Keratinocyte (primary cell): Measurements from ENCODE around the gene SF3B2. TPM values are rescaled to one million over a fixed set of nuclear protein-coding genes. Genes with fewer than 3 reads are reported as not detected.

ENCODE experiments used
- DNase-seq: peaks from one replicate; pipeline ENCODE4 v3.0.0-alpha.2; 2011; ENCODE audit warnings: low read depth, missing footprints, low spot score
- FAIRE-seq: peaks from 2 replicates; lab custom pipeline; 2011; peaks lifted over from hg19 to GRCh38; lab: Jason Lieb, UNC
- H2AFZ ChIP-seq: 2 replicates; pipeline ENCODE4 v1.6.0; 2012; ENCODE audit warnings: low read length, control low read depth, inconsistent platforms; ENCODE audit not compliant: control insufficient read depth
- H3K27ac ChIP-seq: 2 replicates; pipeline ENCODE4 v1.5.1; 2011; ENCODE audit warnings: low read length; ENCODE audit not compliant: control insufficient read depth, insufficient read depth
- H3K27me3 ChIP-seq: 3 replicates; pipeline ENCODE4 v1.6.0; 2011; ENCODE audit warnings: low read length; ENCODE audit not compliant: control insufficient read depth, insufficient read depth; ENCODE audit errors: extremely low read depth
- H3K36me3 ChIP-seq, 2 experiments: 2 replicates in 1 of 2; 3 replicates in 1 of 2; pipeline ENCODE4 v1.5.1; 2011; ENCODE audit warnings: low read length in 2 of 2, mild to moderate bottlenecking in 1 of 2; ENCODE audit not compliant: control insufficient read depth in 2 of 2, insufficient read depth in 2 of 2; ENCODE audit errors: extremely low read depth in 1 of 2
- H3K4me1 ChIP-seq: 3 replicates; pipeline ENCODE4 v1.5.1; 2011; ENCODE audit warnings: low read length; ENCODE audit not compliant: control insufficient read depth, insufficient read depth; ENCODE audit errors: extremely low read depth
- H3K4me2 ChIP-seq: 3 replicates; pipeline ENCODE4 v1.6.0; 2011; ENCODE audit warnings: low read depth, low read length; ENCODE audit not compliant: control insufficient read depth, insufficient read depth; ENCODE audit errors: extremely low read depth
- H3K4me3 ChIP-seq, 3 experiments: fragments of 200-600 bp in 1 of 3; sonication (generic) in 1 of 3; 2 replicates in 2 of 3; 3 replicates in 1 of 3; pipeline ENCODE4 v1.5.1; 2011 to 2016; ENCODE audit warnings: low read length in 3 of 3, mild to moderate bottlenecking in 3 of 3, control low read depth in 2 of 3, inconsistent platforms in 1 of 3, low read depth in 1 of 3, mixed read lengths in 1 of 3, mixed run types in 1 of 3, moderate library complexity in 1 of 3; ENCODE audit not compliant: control insufficient read depth in 2 of 3, insufficient read depth in 2 of 3; ENCODE audit errors: extremely low read depth in 1 of 3
- H3K79me2 ChIP-seq: 2 replicates; pipeline ENCODE4 v1.6.0; 2012; ENCODE audit warnings: low read length; ENCODE audit not compliant: control insufficient read depth, insufficient read depth
- H3K9ac ChIP-seq: 3 replicates; pipeline ENCODE4 v1.6.0; 2011; ENCODE audit warnings: low read length; ENCODE audit not compliant: control insufficient read depth, insufficient read depth; ENCODE audit errors: extremely low read depth
- H3K9me1 ChIP-seq: 3 replicates; pipeline ENCODE4 v1.6.0; 2011; ENCODE audit warnings: low read length; ENCODE audit not compliant: control insufficient read depth, insufficient read depth; ENCODE audit errors: extremely low read depth
- H3K9me3 ChIP-seq: 2 replicates; pipeline ENCODE4 v1.5.1; 2012; ENCODE audit warnings: low read depth, low read length; ENCODE audit not compliant: control insufficient read depth
- H4K20me1 ChIP-seq: 3 replicates; pipeline ENCODE4 v1.6.0; 2011; ENCODE audit warnings: low read length; ENCODE audit not compliant: control insufficient read depth, insufficient read depth; ENCODE audit errors: extremely low read depth
- CTCF ChIP-seq, 3 experiments: IDR thresholded peaks in 1 of 3; conservative IDR thresholded peaks in 1 of 3; optimal IDR thresholded peaks in 1 of 3; 2 replicates in 2 of 3; 3 replicates in 1 of 3; pipeline versions ENCODE3 to v1.5.1; 2011; ENCODE audit warnings: low read length in 3 of 3, mild to moderate bottlenecking in 3 of 3, moderate library complexity in 2 of 3, control low read depth in 1 of 3, inconsistent platforms in 1 of 3; ENCODE audit not compliant: insufficient read depth in 2 of 3; ENCODE audit errors: extremely low read depth in 1 of 3
- EZH2 ChIP-seq: IDR thresholded peaks from one replicate; pipeline ENCODE4 v1.6.1; 2012; ENCODE audit warnings: inconsistent platforms, mild to moderate bottlenecking, low read length, moderate library complexity
- dilution Hi-C: fragments of 300-500 bp; cut with MboI; formaldehyde crosslinking; loops from one replicate; pipeline ENCODE4 v1.7.0; 2020; ENCODE audit warnings: low sequenced_read_pairs; ENCODE audit not compliant: extremely low pct_ligation_motif_present
- polyA plus RNA-seq, 5 experiments: library from polyadenylated mRNA; depleted of rRNA in 3 of 5; stranded (reverse) in 3 of 5; stranded (forward) in 1 of 5; unstranded in 1 of 5; fragments of >200 nt; gene quantifications; 1 replicate in 1 of 5; 2 replicates in 3 of 5; 3 replicates in 1 of 5; pipeline versions ENCODE4 v1.2.1 to v1.2.3, GENCODE V29; 2011 to 2012; ENCODE audit warnings: missing spikeins in 2 of 5, low read depth in 1 of 5, low replicate concordance in 1 of 5

SF3B2 gene
- polyA plus RNA-seq, 1 donor (not counting 4 experiments of a cell fraction or from before 2014, with no cell fraction given) = 73.0 TPM

DNA sequence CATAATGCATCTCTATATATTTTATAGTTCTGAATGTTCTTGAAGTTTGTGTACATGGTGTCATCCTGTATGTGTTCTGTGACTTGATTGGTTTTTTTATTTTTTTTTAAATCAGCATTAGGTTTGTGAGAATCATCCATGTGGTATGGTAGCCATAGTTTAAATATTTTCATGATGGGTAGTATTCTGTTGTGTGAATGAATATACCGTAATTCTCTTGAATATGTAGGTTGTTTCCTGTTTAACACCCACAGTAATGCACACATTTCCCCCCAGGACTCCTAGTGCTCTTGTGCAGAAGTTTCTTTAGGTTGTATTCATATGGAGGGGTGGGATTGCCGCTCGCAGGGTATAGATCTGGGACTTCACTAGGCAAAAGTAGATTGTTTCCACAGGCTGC, 19.9 kb downstream of the SF3B2 start:
- dilution Hi-C loops = no loop called here
- DNase-seq = no peak
- Histone ChIP-seq H3K9me1 (peaks cover 4% of the 10 kb centered on the region), H3K4me2 (peak overlapping the region; percentile 97), H3K4me1 (peaks cover 32% of the 10 kb centered on the region), H4K20me1 (peaks cover 9% of the 10 kb centered on the region), H3K79me2 (peaks cover 46% of the 10 kb centered on the region), H3K27ac (no peak overlapping the region), H3K36me3 (peaks cover 17 to 38% of the 10 kb centered on the region in 2 experiments), H3K4me3 (peak overlapping the region in 1 of 3 experiments; percentile 95), H3K9ac (no peak overlapping the region), H3K27me3 (no peaks in the 10 kb centered on the region), H3K9me3 (no peaks in the 10 kb centered on the region), H2AFZ (no peak overlapping the region)
- no peak for FAIRE-seq
- TF ChIP-seq CTCF (optimal IDR thresholded peaks at IDR 0.05 in 1 of 3, IDR thresholded peaks at IDR 0.05 in 1 of 3, conservative IDR thresholded peaks at IDR 0.05 in 1 of 3; ENCODE audit: extremely low read depth in 1 of 3, insufficient read depth in 2 of 3, low read length in 3 of 3) = no peak
- TF ChIP-seq EZH2 = no peak

GRCh38 chr11:66072518-66072917, 20.4 kb downstream of the SF3B2 start:
- Histone ChIP-seq H3K9me3 (no peaks in the 10 kb centered on the region), H3K4me2 (peak overlapping the region; percentile 8), H3K4me3 (no peak overlapping the region), H3K4me1 (peaks cover 32% of the 10 kb centered on the region), H3K27me3 (no peaks in the 10 kb centered on the region), H3K27ac (no peak overlapping the region), H3K79me2 (peaks cover 50% of the 10 kb centered on the region), H3K36me3 (peaks cover 14 to 34% of the 10 kb centered on the region in 2 experiments), H2AFZ (no peak overlapping the region), H4K20me1 (peaks cover 9% of the 10 kb centered on the region), H3K9ac (no peak overlapping the region), H3K9me1 (peaks cover 4% of the 10 kb centered on the region)
- no peak for DNase-seq
- no peak for TF ChIP-seq EZH2
- TF ChIP-seq CTCF (optimal IDR thresholded peaks at IDR 0.05 in 1 of 3, IDR thresholded peaks at IDR 0.05 in 1 of 3, conservative IDR thresholded peaks at IDR 0.05 in 1 of 3; ENCODE audit: extremely low read depth in 1 of 3, insufficient read depth in 2 of 3, low read length in 3 of 3) = no peak
- no peak for FAIRE-seq
- dilution Hi-C loops = no loop called here
